Measurements from ENCODE around the gene SLITRK3. TPM values are rescaled to one million over a fixed set of nuclear protein-coding genes. Genes with fewer than 3 reads are reported as not detected.
A peak's percentile ranks its signal among the peaks of the same experiment; 100 is the strongest.

SLITRK3 gene, protein sequence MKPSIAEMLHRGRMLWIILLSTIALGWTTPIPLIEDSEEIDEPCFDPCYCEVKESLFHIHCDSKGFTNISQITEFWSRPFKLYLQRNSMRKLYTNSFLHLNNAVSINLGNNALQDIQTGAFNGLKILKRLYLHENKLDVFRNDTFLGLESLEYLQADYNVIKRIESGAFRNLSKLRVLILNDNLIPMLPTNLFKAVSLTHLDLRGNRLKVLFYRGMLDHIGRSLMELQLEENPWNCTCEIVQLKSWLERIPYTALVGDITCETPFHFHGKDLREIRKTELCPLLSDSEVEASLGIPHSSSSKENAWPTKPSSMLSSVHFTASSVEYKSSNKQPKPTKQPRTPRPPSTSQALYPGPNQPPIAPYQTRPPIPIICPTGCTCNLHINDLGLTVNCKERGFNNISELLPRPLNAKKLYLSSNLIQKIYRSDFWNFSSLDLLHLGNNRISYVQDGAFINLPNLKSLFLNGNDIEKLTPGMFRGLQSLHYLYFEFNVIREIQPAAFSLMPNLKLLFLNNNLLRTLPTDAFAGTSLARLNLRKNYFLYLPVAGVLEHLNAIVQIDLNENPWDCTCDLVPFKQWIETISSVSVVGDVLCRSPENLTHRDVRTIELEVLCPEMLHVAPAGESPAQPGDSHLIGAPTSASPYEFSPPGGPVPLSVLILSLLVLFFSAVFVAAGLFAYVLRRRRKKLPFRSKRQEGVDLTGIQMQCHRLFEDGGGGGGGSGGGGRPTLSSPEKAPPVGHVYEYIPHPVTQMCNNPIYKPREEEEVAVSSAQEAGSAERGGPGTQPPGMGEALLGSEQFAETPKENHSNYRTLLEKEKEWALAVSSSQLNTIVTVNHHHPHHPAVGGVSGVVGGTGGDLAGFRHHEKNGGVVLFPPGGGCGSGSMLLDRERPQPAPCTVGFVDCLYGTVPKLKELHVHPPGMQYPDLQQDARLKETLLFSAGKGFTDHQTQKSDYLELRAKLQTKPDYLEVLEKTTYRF
- not detected for total RNA-seq

DNA sequence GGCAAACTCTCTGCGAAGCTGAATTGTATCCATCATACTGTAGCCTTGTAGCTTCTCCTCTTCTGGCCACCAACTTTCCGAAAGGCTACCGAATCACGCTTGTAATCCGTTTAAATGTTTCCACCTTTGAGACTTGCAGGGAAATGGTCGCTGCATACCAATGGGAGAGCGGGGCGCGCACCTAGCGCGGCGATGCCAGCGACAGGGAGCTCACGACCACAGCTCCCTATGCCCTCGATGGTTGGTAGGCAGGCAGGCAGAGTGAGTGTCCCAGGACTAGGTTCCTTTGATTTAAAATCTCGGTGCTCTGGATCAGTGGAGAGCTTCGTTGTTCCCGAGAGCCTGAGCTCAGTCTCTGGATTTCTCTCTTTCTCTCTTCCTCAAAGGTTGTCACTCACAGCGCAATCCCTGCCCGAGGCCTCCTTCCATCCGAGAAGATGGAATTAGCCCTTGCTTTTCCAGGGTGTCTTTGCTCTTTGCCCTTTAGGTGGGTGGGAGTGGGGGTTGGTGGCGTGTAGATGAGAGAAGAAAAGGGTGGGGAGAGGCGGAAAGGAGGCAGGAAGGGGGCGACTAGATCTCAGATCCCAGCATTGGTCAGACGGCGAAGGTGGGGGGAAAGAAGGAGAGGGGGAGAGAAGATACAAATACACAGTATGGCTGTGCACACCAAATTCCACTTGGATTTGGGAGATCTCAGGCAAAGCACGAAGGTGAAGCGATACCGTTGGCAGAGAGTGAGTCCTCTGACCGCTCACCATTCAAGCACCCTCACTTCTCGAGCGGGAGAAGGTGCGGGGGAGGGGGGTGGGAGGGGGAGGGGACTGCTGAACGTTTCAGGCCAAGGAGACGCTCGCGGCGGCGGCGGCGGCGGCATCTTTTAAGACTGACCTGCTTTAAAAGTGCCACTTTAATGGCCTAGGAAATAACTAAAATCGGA, at the start of gene SLITRK3:
Gene SLITRK3, minus strand, starts transcription at position 745 of the 937 bp plus-strand sequence. CDS start 5,554 bp downstream, outside the sequence.
- H3K27ac Mint-ChIP-seq = peak within 1 kb of the TSS; percentile 65
- ATAC-seq (no peak), DNase-seq (no peak)
- no peak within 1 kb of the TSS for H3K4me3 Mint-ChIP-seq
- H3K36me3 Mint-ChIP-seq = peaks cover 2% of the 10 kb centered on the region
- H3K4me1 Mint-ChIP-seq = peaks cover 2% of the 10 kb centered on the region
- peaks cover 64% of the 10 kb centered on the region for H3K27me3 Mint-ChIP-seq
- H3K9me3 Mint-ChIP-seq (ENCODE audit: low read depth) = no peaks in the 10 kb centered on the region
- CTCF ChIA-PET = no interaction called here

DNA sequence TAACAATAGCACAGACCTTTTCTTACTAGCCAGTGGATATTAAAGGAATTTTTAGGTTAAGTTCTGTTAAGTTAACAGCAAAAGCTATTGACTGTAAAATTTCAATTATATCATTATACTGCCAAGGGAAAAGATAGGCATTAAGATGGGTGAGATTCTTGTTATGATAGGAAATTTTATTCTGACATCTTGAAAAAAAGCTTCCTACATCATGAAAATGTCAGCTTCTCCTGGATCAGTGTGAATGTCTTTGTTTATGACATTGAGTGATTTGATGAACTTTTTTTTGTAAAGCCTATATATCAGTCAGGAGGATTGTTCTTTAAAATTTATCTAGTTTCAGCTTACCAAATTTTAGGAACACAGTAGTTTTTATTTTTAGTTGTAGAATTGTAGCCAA, 47.4 kb upstream of the SLITRK3 start:
- Mint-ChIP-seq H3K36me3 (no peaks in the 10 kb centered on the region), H3K9me3 (ENCODE audit: low read depth) (peaks cover 6% of the 10 kb centered on the region), H3K4me3 (no peak overlapping the region), H3K27ac (no peak overlapping the region), H3K4me1 (no peaks in the 10 kb centered on the region), H3K27me3 (no peaks in the 10 kb centered on the region)
- CTCF ChIA-PET = interaction anchor here (0.8 kb wide), 1 partner anchor 16 kb away, joined by 3 read pairs; no protein-coding TSS in a partner anchor
- no peak for ATAC-seq
- DNase-seq = no peak

DNA sequence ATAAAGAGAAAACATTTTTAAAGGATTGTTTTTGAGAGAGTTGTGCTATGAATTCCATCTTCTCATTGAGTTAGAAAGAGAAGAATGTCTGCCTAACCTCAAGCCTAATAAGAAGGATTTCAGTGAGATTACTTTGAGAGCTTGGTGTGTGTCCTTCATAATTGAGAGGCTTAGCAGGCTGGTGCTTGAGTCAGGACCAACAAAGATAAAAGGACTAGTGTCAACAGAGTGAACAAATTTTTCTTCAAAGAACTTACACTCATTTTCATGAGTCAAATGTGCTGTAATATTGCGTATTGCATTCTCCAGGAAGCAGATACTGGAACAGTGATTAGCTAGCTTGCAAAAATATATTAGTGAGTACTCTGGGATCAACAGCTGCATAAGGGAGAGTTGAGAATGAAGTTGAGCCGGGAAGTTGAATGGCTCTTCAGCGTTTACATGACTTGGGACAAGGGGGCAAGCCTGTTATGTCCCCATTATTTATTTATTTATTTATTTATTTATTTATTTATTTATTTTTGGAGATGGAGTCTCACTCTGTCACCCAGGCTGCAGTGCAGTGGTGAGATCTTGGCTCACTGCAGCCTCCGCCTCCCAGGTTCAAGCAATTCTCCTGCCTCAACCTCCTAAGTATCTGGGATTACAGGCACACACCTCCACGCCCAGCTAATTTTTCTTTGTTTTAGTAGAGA, 37.5 kb upstream of the SLITRK3 start:
- H3K4me1 Mint-ChIP-seq = no peaks in the 10 kb centered on the region
- H3K36me3 Mint-ChIP-seq = no peaks in the 10 kb centered on the region
- H3K9me3 Mint-ChIP-seq (ENCODE audit: low read depth) = no peaks in the 10 kb centered on the region
- DNase-seq (no peak), ATAC-seq (no peak)
- CTCF ChIA-PET = interaction anchor here (1.7 kb wide), 1 partner anchor 27 kb away, joined by 4 read pairs; no protein-coding TSS in a partner anchor
- H3K27ac Mint-ChIP-seq = no peak overlapping the region
- H3K4me3 Mint-ChIP-seq = no peak overlapping the region
- no peaks in the 10 kb centered on the region for H3K27me3 Mint-ChIP-seq

DNA sequence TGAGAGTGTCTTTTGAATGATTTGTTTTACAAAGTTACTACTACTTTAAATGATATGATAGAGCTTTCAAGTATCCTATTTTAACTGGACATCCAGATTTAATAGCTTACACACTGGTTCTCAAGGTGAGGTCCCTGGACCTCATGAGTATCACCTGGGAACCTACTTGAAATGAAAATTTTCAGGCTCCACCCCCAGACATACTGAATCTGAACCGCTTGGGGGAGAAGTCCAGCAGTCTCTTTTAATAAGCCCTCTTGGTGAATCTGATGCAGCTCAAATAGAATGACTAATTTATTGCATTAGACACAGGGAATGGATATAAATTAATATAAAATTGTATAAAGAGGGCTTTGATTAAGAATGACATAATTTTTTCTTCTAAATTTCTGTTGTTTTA, 29.4 kb upstream of the SLITRK3 start:
- no peaks in the 10 kb centered on the region for H3K27me3 Mint-ChIP-seq
- H3K9me3 Mint-ChIP-seq (ENCODE audit: low read depth) = peaks cover 2% of the 10 kb centered on the region
- ATAC-seq (no peak), DNase-seq (no peak)
- no peak overlapping the region for H3K4me3 Mint-ChIP-seq
- no peaks in the 10 kb centered on the region for H3K36me3 Mint-ChIP-seq
- CTCF ChIA-PET = no interaction called here
- no peaks in the 10 kb centered on the region for H3K4me1 Mint-ChIP-seq
- H3K27ac Mint-ChIP-seq = no peak overlapping the region

DNA sequence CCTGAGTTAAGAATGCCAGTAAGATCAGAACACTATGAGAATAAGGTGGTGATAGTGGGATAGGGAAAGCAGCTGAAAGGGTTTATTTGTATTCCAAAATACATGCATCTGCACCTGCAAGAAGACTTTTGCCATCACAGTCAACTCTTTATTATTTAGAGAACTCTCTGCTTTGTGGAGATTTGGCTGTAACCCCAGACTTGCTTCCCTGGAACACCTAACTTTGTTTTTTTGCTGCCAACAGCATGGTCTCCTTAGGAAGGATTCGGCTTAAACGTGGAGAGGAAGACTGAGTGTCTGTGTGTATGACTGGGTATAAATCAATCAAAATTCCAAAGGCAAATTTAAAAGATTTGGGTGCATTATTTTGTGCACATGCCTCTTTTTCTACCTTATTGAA, 21.6 kb upstream of the SLITRK3 start:
- DNase-seq (no peak), ATAC-seq (no peak)
- H3K27me3 Mint-ChIP-seq = no peaks in the 10 kb centered on the region

DNA sequence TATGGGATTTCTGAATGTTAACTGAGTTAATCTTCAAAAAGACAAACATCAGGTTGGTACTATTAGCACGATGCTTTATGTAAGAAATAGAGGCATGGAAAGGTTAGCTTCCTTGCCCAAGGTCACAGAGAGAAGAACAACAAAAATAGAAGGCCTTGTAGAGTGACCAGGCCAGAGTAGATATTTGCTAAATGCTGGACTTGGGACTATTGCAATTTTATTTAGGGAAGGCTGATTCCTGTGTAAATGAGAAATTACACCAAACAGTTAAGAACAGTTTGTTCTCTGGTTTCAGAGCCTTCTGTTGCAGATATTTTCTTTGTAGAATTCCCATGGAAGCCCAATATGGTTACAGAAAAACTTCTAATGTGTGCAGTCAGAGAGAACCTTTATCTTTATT, 16.4 kb upstream of the SLITRK3 start:
- Mint-ChIP-seq H3K27ac (no peak overlapping the region), H3K9me3 (ENCODE audit: low read depth) (peaks cover 3% of the 10 kb centered on the region), H3K36me3 (no peaks in the 10 kb centered on the region), H3K4me3 (no peak overlapping the region), H3K4me1 (no peaks in the 10 kb centered on the region), H3K27me3 (no peaks in the 10 kb centered on the region)
- ATAC-seq (no peak), DNase-seq (no peak)
- CTCF ChIA-PET = no interaction called here

More for the DNA sequence above, 21.6 kb upstream of the SLITRK3 start:
- H3K9me3 Mint-ChIP-seq (ENCODE audit: low read depth) = peaks cover 3% of the 10 kb centered on the region
- H3K4me1 Mint-ChIP-seq = no peaks in the 10 kb centered on the region
- H3K36me3 Mint-ChIP-seq = no peaks in the 10 kb centered on the region
- H3K4me3 Mint-ChIP-seq = no peak overlapping the region
- CTCF ChIA-PET = no interaction called here
- no peak overlapping the region for H3K27ac Mint-ChIP-seq

DNA sequence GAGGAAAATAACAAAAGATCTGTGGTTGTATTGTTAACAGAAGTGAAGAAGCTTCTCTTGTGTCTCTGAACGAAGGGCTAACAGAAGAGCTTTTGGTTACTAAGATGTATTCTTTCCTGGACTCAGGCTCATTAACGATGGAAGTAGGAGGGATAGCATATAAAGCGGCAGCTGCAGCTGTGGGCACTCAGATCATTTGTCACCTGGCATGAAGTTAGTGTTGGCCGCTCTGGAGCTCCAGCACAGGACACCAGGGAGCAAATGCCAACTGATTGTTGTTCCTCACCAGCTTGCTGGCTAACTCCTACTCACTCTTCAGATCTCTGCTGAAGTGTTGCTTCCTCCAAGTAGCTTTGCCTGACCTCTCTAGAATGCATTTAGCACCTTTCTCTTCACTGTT, 15.5 kb upstream of the SLITRK3 start:
- peaks cover 3% of the 10 kb centered on the region for H3K9me3 Mint-ChIP-seq (ENCODE audit: low read depth)
- H3K27ac Mint-ChIP-seq = no peak overlapping the region
- no peaks in the 10 kb centered on the region for H3K27me3 Mint-ChIP-seq
- CTCF ChIA-PET = no interaction called here
- DNase-seq (no peak), ATAC-seq (no peak)
- H3K4me1 Mint-ChIP-seq = peaks cover 2% of the 10 kb centered on the region
- H3K36me3 Mint-ChIP-seq = no peaks in the 10 kb centered on the region
- no peak overlapping the region for H3K4me3 Mint-ChIP-seq

DNA sequence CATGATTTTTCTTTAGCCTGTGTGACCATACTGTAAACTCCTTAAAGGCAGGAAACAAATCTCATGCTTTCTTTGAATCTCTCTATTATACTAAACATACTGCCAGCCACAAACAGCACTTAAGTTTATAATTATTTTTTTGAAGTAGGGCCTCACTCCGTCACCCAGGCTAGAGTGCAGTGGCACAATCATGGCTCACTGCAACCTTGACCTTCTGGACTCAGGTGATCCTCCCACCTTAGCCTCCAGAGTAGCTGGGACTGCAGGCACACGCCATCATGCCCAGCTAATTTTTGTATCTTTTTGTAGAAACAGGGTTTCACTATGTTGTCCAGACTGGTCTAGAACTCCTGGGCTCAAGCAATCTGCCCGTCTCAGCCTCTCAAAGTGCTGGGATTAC, 14.5 kb upstream of the SLITRK3 start:
- Mint-ChIP-seq H3K36me3 (no peaks in the 10 kb centered on the region), H3K4me3 (no peak overlapping the region), H3K27me3 (no peaks in the 10 kb centered on the region), H3K4me1 (peaks cover 2% of the 10 kb centered on the region), H3K27ac (no peak overlapping the region), H3K9me3 (ENCODE audit: low read depth) (peaks cover 3% of the 10 kb centered on the region)
- ATAC-seq = no peak
- CTCF ChIA-PET = no interaction called here
- no peak for DNase-seq

DNA sequence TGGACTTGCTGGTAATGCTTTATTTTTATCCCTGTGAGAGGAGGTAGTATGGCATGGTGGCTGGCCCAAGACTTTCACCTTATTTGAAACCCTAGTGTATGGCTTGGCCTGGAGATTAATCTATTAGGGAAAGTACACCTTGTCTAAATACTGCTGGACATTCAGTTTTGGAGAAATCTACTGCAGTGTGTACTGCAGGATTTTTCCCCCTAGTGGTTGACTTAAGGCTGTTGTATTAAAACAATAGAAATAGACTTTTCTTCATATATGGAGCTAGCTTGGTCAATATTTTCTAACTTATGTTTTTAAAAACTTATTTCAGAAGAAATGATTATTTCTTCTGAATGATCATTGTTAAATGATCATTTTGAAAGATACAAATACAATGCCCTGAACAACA, 13.9 kb upstream of the SLITRK3 start:
- ATAC-seq (no peak), DNase-seq (no peak)
- Mint-ChIP-seq H3K4me1 (peaks cover 2% of the 10 kb centered on the region), H3K4me3 (no peak overlapping the region), H3K27ac (no peak overlapping the region), H3K36me3 (no peaks in the 10 kb centered on the region), H3K27me3 (no peaks in the 10 kb centered on the region), H3K9me3 (ENCODE audit: low read depth) (peaks cover 1% of the 10 kb centered on the region)
- CTCF ChIA-PET = no interaction called here

DNA sequence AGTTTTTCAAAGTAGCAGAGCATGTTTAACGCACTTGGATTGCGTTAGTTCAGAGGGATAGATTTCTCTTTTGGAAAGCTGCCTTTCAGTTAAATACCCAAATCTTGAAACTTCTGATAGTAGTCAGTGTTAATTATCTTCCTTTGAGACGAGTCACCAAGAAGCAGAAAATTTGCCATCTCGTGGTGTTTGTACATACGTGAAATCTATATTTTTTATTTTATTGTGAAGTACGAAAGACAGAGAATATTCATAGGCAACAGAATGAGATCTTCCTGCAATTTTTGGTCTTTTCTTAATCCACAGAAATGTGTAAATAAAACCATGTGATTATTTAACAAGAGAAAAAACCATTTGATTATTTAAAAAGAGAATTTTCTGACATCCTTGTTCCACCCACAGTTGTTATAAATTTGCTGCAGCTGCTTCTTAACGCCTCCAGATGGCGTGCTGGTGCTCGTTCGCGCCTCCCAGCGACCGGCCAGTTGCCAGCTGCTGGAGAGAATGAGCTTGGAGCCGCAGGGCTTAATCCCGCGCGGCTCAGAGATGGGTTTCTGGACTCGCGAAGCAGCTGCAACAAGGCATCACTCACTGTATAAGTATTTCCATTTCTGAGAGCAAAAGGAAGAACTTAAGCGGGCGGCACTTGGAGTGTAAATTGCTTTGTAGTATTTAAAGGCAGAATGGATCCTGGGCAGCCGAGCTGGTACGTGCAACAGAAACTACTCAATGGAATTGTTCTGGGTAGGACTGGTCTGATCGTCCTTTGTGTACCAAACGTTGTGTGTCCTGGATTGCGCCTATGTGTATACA, 10.5 kb upstream of the SLITRK3 start:
- no peak overlapping the region for H3K4me3 Mint-ChIP-seq
- no peaks in the 10 kb centered on the region for H3K27me3 Mint-ChIP-seq
- H3K27ac Mint-ChIP-seq = no peak overlapping the region
- ATAC-seq (no peak), DNase-seq (peak; percentile 49)
- CTCF ChIA-PET = interaction anchor here (0.6 to 1.2 kb wide), 7 partner anchors 10 to 26 kb away, joined by 3 to 4 read pairs (median 4); no protein-coding TSS in a partner anchor
- H3K9me3 Mint-ChIP-seq (ENCODE audit: low read depth) = no peaks in the 10 kb centered on the region
- peaks cover 2% of the 10 kb centered on the region for H3K4me1 Mint-ChIP-seq
- no peaks in the 10 kb centered on the region for H3K36me3 Mint-ChIP-seq

DNA sequence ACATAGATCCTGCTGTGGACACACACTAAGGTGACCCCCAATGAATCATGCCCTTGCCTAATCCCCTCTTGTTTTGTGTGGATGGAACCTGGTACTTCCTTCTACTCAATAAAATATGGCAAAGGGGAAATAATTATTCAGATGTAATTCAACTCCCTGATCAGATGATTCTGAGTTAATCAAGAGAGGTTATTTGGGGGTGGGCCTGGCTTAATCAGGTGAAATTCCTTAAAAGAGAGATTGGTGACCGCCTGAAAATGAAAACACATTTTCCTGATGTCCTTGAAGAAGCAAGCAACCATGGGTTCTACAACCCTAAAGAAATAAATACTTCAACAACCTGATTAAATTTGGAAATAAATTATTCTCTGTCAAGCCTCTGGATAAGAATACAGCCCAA, 8.3 kb upstream of the SLITRK3 start:
- no peak for DNase-seq
- ATAC-seq = no peak
- H3K4me3 Mint-ChIP-seq = no peak overlapping the region
- CTCF ChIA-PET = no interaction called here
- no peaks in the 10 kb centered on the region for H3K36me3 Mint-ChIP-seq
- no peaks in the 10 kb centered on the region for H3K9me3 Mint-ChIP-seq (ENCODE audit: low read depth)
- H3K27me3 Mint-ChIP-seq = no peaks in the 10 kb centered on the region
- peaks cover 2% of the 10 kb centered on the region for H3K4me1 Mint-ChIP-seq
- no peak overlapping the region for H3K27ac Mint-ChIP-seq

DNA sequence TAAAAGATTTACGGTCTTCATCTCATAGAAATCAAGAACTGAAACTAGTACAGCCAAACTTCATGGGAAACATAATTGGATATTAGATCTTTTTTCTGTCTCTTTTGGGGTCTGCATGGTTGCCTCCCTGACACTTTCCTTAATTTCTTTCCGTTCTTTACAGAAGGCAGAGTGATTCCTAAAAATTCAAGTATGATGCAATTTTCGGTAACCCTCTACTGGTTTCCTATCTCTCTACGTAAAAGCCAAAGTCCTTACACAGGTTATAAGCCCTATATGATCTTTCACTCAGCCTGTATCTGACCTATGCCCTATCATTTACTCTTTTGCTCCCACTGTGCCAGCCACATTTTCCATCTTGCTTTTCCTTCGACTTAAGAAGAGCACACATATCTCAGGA, 6.8 kb upstream of the SLITRK3 start:
- CTCF ChIA-PET = no interaction called here
- H3K27ac Mint-ChIP-seq = no peak overlapping the region
- no peak overlapping the region for H3K4me3 Mint-ChIP-seq
- peaks cover 2% of the 10 kb centered on the region for H3K4me1 Mint-ChIP-seq
- ATAC-seq (no peak), DNase-seq (no peak)
- H3K27me3 Mint-ChIP-seq = peaks cover 6% of the 10 kb centered on the region
- no peaks in the 10 kb centered on the region for H3K36me3 Mint-ChIP-seq
- no peaks in the 10 kb centered on the region for H3K9me3 Mint-ChIP-seq (ENCODE audit: low read depth)
